ENCODE data around the gene GREB1L.

GRCh38 chr18:21452276-21452780 lies 210.3 kb downstream of the GREB1L start:
- no peak for TF ChIP-seq CTCF (IDR thresholded peaks at IDR 0.05 in 2 of 3, conservative IDR thresholded peaks at IDR 0.05 in 1 of 3; ENCODE audit: control insufficient read depth in 2 of 3, extremely low read depth in 1 of 3, insufficient read depth in 1 of 3, low read depth in 3 of 3, low read length in 3 of 3)
- no peak for TF ChIP-seq SRF (IDR thresholded peaks at IDR 0.05; ENCODE audit: low read depth in 2 of 2, low read length in 2 of 2)

All from GM12878 (cell line).